ENCODE results near the gene LIMCH1.

Gene LIMCH1

DNA sequence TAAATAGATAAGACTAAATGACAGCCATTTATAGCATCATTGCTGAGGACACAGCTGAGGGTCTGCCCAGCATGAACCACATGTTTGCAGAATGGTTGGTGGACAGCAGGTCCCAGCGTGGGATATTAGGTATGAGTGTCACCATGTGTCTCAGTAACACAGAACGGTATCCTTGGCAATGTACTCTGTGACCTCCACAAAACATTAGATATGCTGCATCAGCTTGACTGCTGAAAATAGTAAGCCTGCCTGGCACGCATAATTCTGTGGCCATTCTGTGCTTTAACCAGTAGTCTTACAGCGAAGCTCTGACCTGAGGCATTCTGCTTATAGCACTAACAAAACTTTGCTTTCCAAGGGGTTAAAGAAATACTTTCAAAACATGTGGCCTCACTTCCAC lies 32.0 kb downstream of the LIMCH1 start:
- no peak for DNase-seq

DNA sequence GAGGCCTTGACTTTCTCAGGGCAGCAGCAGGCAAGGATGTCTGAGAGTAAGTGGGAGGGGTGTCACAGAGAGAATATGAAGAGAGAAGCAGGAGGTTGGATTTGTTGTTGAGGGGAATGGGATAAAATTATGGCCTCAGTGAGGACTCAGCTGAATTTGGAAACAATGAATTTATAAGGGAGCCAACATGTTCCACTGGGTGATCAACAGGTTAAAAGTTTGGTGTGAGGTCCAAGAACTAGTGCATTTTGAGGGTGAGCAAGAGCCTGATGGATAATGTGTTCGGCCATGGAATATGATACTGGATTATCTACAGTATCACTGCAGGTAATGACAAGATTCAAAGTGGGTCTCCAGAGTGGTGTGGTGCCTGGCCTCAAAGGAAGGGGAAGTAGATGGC lies 33.5 kb downstream of the LIMCH1 start:
- no peak for DNase-seq

GRCh38 chr4:41572516-41572915 lies 34.6 kb downstream of the LIMCH1 start:
- no peak for DNase-seq

- DNase-seq, result no peak
Observed at GRCh38 chr4:41572956-41573355, 35.0 kb downstream of the LIMCH1 start.

DNA sequence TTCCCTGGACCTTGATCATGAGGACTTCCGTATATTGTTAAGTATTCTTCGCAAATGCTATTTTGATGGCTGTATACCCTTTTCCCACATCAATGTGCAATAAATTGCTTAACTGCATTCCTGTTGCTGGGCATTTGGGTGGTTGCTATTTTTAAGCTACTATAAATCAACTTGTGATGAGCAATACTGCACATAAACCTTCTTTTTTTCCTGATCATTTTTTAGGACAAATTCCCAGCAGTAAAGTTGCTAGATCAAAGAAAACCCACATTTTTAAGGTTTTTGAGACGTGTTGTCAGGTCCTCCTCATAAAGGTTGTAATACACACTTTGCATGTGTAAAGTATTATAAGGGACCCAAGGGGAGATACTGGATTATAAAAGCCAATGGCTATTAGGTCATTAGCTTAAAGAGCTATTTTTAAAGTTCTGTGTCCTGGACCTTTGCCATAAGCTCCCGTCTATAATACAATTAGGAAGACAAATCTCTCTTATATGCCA lies 35.6 kb downstream of the LIMCH1 start:
- no peak for DNase-seq

DNA sequence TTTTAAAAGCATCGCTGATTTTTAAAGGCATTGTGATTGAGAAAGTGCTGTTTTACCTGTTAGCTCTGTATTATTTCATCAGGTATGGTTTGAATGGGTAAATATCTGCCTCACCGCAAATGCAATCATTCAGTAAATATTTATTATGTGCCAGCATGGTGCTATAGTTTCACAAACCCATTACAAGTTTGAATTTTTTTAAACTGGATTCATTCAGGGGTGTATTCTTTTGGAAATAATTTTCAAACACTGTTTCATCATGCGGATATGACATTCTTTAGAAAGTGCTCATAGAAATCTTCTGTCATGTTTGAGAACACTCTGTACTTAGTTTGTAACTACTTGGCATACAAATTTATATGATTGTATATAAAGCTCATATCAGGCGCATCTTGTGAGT lies 37.2 kb downstream of the LIMCH1 start:
- no peak for DNase-seq

- DNase-seq, result no peak
Observed at GRCh38 chr4:41575665-41576064, 37.7 kb downstream of the LIMCH1 start.

GRCh38 chr4:41579043-41579442 lies 41.1 kb downstream of the LIMCH1 start:
- no peak for DNase-seq

DNA sequence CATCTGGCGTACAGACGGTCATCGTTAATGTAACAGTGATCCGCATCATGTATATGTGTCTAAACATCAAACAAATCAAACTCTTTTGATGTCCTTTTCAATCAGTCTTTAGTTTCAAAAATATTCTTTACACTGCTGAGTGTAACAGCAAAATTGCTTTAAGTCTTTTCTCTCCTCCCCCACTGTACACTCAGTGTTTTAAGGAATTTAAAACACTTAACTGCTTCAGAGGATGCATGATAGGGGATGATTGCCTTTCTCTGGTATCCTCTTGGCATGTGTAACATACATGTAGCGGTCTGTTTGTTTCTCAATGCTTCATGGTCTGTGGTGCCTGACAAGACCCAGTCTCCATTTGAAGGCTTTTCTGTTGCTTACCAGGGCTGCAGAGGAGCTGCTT lies 41.6 kb downstream of the LIMCH1 start:
- DNase-seq, result no peak

DNA sequence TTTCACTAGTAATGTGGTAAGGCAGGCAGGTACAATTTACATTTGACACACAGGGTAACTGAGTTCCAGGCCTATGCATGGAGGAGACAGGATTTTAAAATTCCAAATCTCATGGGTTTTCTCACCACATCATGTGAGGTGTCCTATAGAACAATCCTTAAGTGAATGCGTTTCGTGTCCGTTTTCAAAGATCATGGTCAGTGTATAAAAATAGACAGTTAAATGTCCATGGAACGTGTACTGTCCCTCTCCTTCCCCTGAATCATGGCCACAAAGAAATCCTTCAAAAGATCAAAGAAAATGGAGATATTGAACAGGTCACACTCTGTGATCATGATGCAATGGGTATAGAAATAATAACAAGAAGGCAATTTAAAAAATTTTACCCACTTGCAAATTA lies 42.0 kb downstream of the LIMCH1 start:
- no peak for DNase-seq

DNA sequence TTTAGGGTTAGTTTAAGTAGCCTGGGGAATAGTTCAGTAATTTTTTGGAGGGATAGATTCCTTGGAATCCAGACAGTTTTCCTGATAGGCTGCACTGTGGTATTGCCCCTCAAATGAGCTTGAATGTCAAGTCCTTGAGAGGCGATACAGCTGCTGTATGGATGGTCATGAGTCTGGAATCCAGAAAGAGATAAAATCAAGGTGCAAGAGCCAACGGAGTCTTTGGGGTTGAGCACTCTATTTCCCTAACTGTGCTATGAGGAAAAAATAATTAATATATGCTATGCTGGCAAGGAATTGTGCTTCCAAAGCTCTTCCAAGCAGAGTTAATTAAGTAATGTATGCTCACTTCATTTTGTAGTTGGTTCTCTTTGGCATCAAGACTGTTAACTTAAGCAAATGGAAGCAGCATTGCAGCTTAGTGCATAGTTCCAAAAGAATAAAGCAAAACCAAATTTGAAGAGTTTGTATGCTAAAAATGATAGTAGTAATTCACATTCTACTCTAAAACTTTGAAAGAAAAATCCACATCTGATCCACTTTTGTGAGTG lies 48.8 kb downstream of the LIMCH1 start:
- DNase-seq, result no peak

DNA sequence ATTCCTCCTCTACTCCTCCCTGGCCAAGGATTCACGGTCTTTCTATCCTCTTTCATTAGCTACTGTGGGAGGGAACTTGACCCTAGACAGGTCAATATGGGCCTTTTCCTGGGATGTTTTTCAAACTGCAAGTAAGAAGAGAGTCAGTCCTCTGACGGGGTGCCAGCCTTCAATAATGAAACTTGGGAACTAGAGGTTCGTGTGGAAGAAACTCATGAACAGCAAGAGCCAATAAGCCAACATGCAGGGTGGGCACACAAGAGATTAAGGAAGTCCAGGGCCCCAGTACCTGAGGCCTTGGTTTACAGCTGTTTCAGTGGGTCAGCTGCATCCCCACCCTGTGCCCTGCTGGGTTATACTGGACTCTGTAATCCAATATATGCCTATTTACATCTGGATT lies 49.3 kb downstream of the LIMCH1 start:
- DNase-seq, result no peak

- no peak for DNase-seq
Observed at GRCh38 chr4:41590591-41590990, 52.6 kb downstream of the LIMCH1 start.

- DNase-seq, result no peak
Observed at GRCh38 chr4:41594432-41594831, 56.5 kb downstream of the LIMCH1 start.

GRCh38 chr4:41597494-41597893 lies 59.5 kb downstream of the LIMCH1 start:
- no peak for DNase-seq

DNA sequence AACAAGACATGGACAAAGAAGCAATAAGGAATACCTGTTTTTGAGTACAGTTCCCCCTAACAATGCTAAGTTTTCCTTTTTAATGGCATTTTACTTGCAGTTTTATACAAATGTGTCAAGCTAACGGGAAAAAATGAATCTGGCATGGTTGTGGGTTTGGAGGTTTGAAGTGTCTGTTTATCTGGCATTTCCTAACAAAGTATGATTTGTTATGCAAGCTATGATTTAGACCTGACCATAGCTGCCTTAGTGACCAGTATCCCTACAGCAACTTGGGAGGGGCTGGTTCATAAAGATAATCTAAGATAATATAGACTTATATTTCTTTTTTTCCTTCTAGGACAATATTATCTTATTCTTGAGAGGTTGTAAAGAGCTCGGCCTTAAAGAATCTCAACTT lies 60.6 kb downstream of the LIMCH1 start:
- no peak for DNase-seq

DNA sequence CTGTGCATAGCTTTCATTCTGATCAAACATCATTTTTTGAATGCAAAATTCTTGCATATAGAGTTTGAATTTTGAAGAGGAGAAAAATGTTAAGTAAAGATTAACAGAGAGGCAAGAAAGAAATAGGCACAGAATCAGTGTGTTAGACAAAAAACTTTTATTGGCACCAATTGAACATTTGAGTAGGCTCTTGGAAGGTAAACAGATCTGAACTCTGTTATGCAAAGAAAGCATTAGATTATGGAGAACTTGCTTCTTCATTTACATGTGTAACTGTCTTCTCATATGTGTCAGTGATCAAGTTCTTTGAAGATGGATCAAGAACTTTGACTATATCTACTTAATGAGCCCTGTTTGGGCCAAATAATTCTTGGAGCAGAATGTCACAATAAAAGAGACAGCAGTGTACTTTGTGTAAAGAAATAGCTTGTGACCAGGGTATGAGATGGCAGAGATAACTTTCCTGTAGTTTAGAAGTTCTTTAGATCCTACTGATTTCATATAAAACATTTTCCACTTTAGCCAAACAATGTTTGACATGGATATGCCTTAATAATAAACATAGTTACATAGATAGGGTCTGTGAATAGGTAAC lies 61.3 kb downstream of the LIMCH1 start:
- no peak for DNase-seq

- DNase-seq, result no peak
Observed at GRCh38 chr4:41600243-41600912, 62.4 kb downstream of the LIMCH1 start.

DNA sequence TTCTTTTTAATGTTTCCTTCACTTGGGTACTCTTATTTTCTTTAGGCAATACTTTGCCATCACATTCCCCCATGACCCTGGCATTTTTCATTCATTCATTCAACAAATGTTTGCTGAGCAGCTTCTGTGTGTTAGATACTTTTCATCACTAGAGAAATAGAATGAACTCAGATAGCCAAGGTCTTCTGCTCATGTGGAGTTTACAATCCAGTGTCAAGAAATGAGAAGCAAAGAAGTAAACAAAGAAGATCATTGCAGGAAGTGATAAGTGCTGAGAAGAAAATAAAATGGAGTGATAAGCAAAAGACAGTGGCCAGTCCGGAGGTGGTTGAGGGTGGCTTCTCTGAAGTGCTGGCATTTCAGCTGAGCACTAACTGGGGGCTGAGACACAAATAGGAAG lies 63.1 kb downstream of the LIMCH1 start:
- DNase-seq, result no peak

GRCh38 chr4:41602113-41602512 lies 64.2 kb downstream of the LIMCH1 start:
- no peak for DNase-seq

DNA sequence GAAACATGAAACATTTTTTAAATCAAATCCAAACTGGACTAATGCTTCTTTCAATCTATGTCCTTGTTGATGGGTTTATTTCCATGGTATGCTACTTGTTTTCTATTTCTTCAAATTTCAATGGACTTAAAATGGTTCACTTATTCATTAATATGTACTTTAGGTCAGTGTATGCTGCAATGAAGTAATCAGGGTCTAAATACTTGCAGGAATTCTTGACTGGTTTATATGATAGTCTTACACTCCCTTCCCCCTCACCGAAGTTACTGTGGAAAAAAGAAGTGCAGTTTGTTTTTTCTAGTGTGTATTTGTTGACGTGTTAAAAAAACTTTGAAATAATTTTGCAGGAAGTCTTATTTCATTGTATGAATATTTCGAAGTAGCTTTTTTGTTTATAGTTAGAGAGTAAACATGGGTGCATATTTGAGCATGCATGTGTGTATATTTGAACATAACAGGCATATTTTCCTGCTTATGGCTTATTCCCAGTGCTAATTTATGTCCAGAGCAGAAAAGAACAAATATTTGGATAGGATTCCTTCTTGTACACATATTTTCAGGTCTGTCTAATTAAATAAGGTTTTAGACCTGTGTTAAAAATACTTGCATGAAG lies 65.0 kb downstream of the LIMCH1 start:
- DNase-seq, result no peak

GRCh38 chr4:41609851-41610250 lies 71.9 kb downstream of the LIMCH1 start:
- DNase-seq, result no peak

GRCh38 chr4:41610474-41610873 lies 72.5 kb downstream of the LIMCH1 start:
- no peak for DNase-seq

DNA sequence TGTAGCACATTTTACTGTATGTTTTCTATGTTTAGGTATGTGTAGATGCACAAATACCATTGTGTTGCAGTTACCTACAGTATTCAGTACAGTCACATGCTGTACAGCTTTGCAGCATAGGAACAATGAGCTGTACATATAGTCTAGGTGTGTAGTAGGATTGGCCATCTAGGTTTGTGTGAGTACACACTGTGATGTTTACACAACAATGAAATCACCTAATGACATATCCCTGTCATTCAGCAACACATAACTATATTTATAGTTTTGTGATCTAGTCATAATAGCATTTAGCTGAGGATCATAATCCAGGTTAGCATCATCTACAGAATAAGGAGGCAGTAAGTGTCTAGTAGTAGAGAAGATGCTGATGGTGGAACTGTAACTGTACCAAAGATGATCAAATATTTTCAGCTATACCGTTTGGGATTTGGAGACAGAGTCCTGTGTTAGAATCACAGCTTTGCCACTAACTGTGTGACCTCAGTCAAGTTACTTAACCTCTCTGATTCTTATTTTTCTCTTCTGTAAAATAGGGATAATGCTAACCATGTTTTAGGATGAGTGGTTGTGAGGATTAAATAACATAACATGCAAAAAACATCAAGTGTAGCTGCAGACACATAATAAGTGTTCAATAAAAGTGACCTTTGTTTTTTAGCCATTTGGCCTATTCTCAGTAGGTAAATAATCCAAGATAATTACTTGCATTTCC lies 73.3 kb downstream of the LIMCH1 start:
- DNase-seq, result no peak
